ENCODE results near the gene TCF4.

The TCF4 gene

GRCh38 chr18:55555395-55556027 lies 32.5 kb downstream of the TCF4 start:
- no peak for TF ChIP-seq CTCF (IDR thresholded peaks at IDR 0.05; ENCODE audit: poor library complexity, severe bottlenecking)
- ATAC-seq (ENCODE audit: low read depth): no peak
- H3K4me1 ChIP-seq (ENCODE audit: insufficient read depth, poor library complexity, severe bottlenecking): no peaks in the 10 kb centered on the region
- no peak overlapping the region for H3K4me3 ChIP-seq (ENCODE audit: severe bottlenecking)
- DNase-seq (ENCODE audit: low spot score): no peak
- no peaks in the 10 kb centered on the region for H3K27me3 ChIP-seq (ENCODE audit: insufficient read depth, poor library complexity, severe bottlenecking)
- no peaks in the 10 kb centered on the region for H3K9me3 ChIP-seq (ENCODE audit: severe bottlenecking)
- no peaks in the 10 kb centered on the region for H3K36me3 ChIP-seq (ENCODE audit: low read depth)
- no peak overlapping the region for H3K27ac ChIP-seq (ENCODE audit: poor library complexity, severe bottlenecking)

DNA sequence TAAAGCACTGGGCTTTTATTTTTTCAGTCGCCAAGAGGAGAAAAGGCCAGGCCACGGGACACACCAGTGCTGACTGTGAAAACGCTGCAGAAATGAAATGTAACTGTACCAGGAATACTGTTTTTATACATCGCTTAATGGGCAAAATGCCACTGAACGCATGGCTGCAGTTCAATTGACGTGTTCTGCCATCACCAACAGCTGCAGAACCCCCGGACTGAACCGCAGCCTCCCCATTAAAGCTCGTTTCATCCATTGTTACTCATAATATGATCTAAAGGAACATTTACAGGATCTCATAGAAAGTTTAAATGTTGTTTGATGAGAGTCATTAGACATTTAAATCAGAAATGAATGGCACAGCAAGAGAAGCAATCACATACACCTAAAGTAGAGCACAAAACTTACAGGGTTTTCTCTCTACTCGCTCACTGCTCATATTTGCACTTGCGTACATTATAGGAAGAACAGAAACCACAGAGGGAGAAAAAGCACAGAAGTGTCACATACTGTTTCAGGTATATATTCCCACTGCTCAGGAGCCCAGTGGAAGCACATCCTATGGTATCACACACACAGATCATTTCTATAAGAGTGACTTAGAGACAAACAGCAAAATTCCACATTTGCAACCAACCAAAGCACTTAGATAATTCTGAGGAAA lies 35.3 kb downstream of the TCF4 start:
- H3K4me3 ChIP-seq (ENCODE audit: severe bottlenecking): no peak overlapping the region
- H3K36me3 ChIP-seq (ENCODE audit: low read depth): no peaks in the 10 kb centered on the region
- H3K9me3 ChIP-seq (ENCODE audit: severe bottlenecking): no peaks in the 10 kb centered on the region
- H3K27ac ChIP-seq (ENCODE audit: poor library complexity, severe bottlenecking): no peak overlapping the region
- DNase-seq (ENCODE audit: low spot score) (no peak), ATAC-seq (ENCODE audit: low read depth) (no peak)
- no peaks in the 10 kb centered on the region for H3K4me1 ChIP-seq (ENCODE audit: insufficient read depth, poor library complexity, severe bottlenecking)
- H3K27me3 ChIP-seq (ENCODE audit: insufficient read depth, poor library complexity, severe bottlenecking): no peaks in the 10 kb centered on the region
- TF ChIP-seq CTCF (IDR thresholded peaks at IDR 0.05; ENCODE audit: poor library complexity, severe bottlenecking): no peak

- H3K4me1 ChIP-seq (ENCODE audit: insufficient read depth, poor library complexity, severe bottlenecking): no peaks in the 10 kb centered on the region
- no peak overlapping the region for H3K27ac ChIP-seq (ENCODE audit: poor library complexity, severe bottlenecking)
- H3K36me3 ChIP-seq (ENCODE audit: low read depth): no peaks in the 10 kb centered on the region
- DNase-seq (ENCODE audit: low spot score) (no peak), ATAC-seq (ENCODE audit: low read depth) (no peak)
- no peak overlapping the region for H3K4me3 ChIP-seq (ENCODE audit: severe bottlenecking)
- no peaks in the 10 kb centered on the region for H3K27me3 ChIP-seq (ENCODE audit: insufficient read depth, poor library complexity, severe bottlenecking)
- no peaks in the 10 kb centered on the region for H3K9me3 ChIP-seq (ENCODE audit: severe bottlenecking)
- TF ChIP-seq CTCF (IDR thresholded peaks at IDR 0.05; ENCODE audit: poor library complexity, severe bottlenecking): no peak
Measured at GRCh38 chr18:55551227-55551626, 36.8 kb downstream of the TCF4 start.

DNA sequence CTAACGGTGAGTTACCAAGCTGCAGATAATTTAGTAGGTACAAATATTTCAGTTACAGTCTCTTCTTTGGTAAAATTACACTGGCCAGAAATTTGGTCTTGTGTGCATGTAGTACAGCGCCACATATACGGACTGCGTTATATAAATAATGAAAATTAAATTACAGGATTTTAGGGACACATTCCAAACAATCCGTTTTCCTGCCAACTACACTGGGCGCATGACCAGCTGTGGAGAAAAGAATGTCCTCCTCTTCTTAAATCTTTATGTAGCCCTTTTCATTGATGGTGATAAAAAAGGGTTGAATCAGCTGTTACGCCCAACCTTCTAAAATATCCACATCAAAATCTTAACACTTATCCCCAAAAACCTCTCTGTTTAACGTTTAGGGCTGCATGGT lies 37.5 kb downstream of the TCF4 start:
- Histone ChIP-seq H3K4me1 (ENCODE audit: insufficient read depth, poor library complexity, severe bottlenecking) (no peaks in the 10 kb centered on the region), H3K4me3 (ENCODE audit: severe bottlenecking) (no peak overlapping the region), H3K9me3 (ENCODE audit: severe bottlenecking) (no peaks in the 10 kb centered on the region), H3K27me3 (ENCODE audit: insufficient read depth, poor library complexity, severe bottlenecking) (no peaks in the 10 kb centered on the region), H3K36me3 (ENCODE audit: low read depth) (no peaks in the 10 kb centered on the region), H3K27ac (ENCODE audit: poor library complexity, severe bottlenecking) (no peak overlapping the region)
- no peak for TF ChIP-seq CTCF (IDR thresholded peaks at IDR 0.05; ENCODE audit: poor library complexity, severe bottlenecking)
- no peak for ATAC-seq (ENCODE audit: low read depth)
- DNase-seq (ENCODE audit: low spot score): no peak

- H3K4me3 ChIP-seq (ENCODE audit: severe bottlenecking): no peak overlapping the region
- DNase-seq (ENCODE audit: low spot score) (no peak), ATAC-seq (ENCODE audit: low read depth) (no peak)
- H3K27me3 ChIP-seq (ENCODE audit: insufficient read depth, poor library complexity, severe bottlenecking): no peaks in the 10 kb centered on the region
- H3K27ac ChIP-seq (ENCODE audit: poor library complexity, severe bottlenecking): no peak overlapping the region
- H3K36me3 ChIP-seq (ENCODE audit: low read depth): no peaks in the 10 kb centered on the region
- no peaks in the 10 kb centered on the region for H3K9me3 ChIP-seq (ENCODE audit: severe bottlenecking)
- H3K4me1 ChIP-seq (ENCODE audit: insufficient read depth, poor library complexity, severe bottlenecking): no peaks in the 10 kb centered on the region
- TF ChIP-seq CTCF (IDR thresholded peaks at IDR 0.05; ENCODE audit: poor library complexity, severe bottlenecking): no peak
Measured at GRCh38 chr18:55549474-55550104, 38.4 kb downstream of the TCF4 start.
